PC-9 (cell line): ENCODE data around the gene SGMS1.

Experiments
- CTCF ChIP-seq: fragments of 200-600 bp; sonication (generic); conservative IDR thresholded peaks from 2 replicates; pipeline ENCODE4 v1.6.1; 2017; ENCODE audit warnings: mixed run types, antibody characterized with exemption, mild to moderate bottlenecking, moderate library complexity
- EZH2 ChIP-seq: fragments of 200-600 bp; sonication (generic); IDR thresholded peaks from 2 replicates; pipeline ENCODE4 v1.8.0; 2017; ENCODE audit warnings: antibody characterized with exemption, low read depth

GRCh38 chr10:50406457-50407070 is 217.2 kb downstream of the SGMS1 start:
- TF ChIP-seq CTCF (no peak), EZH2 (no peak)
